ENCODE results near the gene ALAS2. TPM values are rescaled to one million over a fixed set of nuclear protein-coding genes. Genes with fewer than 3 reads are reported as not detected.

ALAS2 gene
- total and polyA plus RNA-seq, 2 experiments from 2014 or later: 0.23 TPM; not detected in 1

- peak; percentile 89 for DNase-seq (ENCODE audit: low spot score)
- Mint-ChIP-seq H3K36me3 (ENCODE audit: low read depth) (peaks cover 30% of the 10 kb centered on the region), H3K27me3 (ENCODE audit: insufficient read depth, low read depth, poor library complexity) (no peaks in the 10 kb centered on the region), H3K4me1 (peaks cover 4% of the 10 kb centered on the region; the same call in 1 of the 3 replicates), H3K4me3 (peak within 1 kb of the TSS; percentile 95), H3K27ac (peak within 1 kb of the TSS; percentile 89), H3K9me3 (no peaks in the 10 kb centered on the region; the same call in 2 of the 3 replicates)
- Histone ChIP-seq H3K4me2 (peak within 1 kb of the TSS; percentile 78), H3K27ac (ENCODE audit: low read depth) (peak within 1 kb of the TSS; percentile 36; the same call in 1 of the 2 replicates), H4K20me1 (replicated peaks; ENCODE audit: insufficient read depth) (no peaks in the 10 kb centered on the region), H3K36me3 (ENCODE audit: insufficient read depth) (no peaks in the 10 kb centered on the region), H3K79me2 (replicated peaks; ENCODE audit: insufficient read depth) (peaks cover 13% of the 10 kb centered on the region), H3K27me3 (ENCODE audit: insufficient read depth) (no peaks in the 10 kb centered on the region), H2AFZ (no peak within 1 kb of the TSS), H3F3A (replicated peaks; ENCODE audit: low read depth) (no peaks in the 10 kb centered on the region), H3K4me1 (ENCODE audit: insufficient read depth) (no peaks in the 10 kb centered on the region), H3K4me3 (peak within 1 kb of the TSS; percentile 53), H3K9me2 (ENCODE audit: insufficient read depth) (no peaks in the 10 kb centered on the region)
- peak; percentile 97 for ATAC-seq
- TF ChIP-seq POLR2AphosphoS5 (IDR thresholded peaks at IDR 0.05; ENCODE audit: low read depth): peak; percentile 55
- peak; percentile 24; the same call in 1 of the 2 replicates for TF ChIP-seq CREB1 (CRISPR knock-in tag; IDR thresholded peaks at IDR 0.05; ENCODE audit: low read depth)
- no peak for TF ChIP-seq ETS1 (IDR thresholded peaks at IDR 0.05)
Observed at GRCh38 chrX:54999717-55000598, 30.8 kb downstream of the ALAS2 start, which contains the start of gene APEX2. Gene APEX2, plus strand, starts transcription at chrX:55000363. Its CDS starts 60 bp downstream, at chrX:55000423.

GRCh38 chrX:54995621-54996020, 35.2 kb downstream of the ALAS2 start:
- ATAC-seq (no peak), DNase-seq (ENCODE audit: low spot score) (no peak)
- Mint-ChIP-seq H3K27ac (no peak overlapping the region), H3K36me3 (ENCODE audit: low read depth) (peaks cover 1% of the 10 kb centered on the region; the same call in 2 of the 3 replicates), H3K4me3 (no peak overlapping the region), H3K9me3 (no peaks in the 10 kb centered on the region; the same call in 2 of the 3 replicates), H3K4me1 (no peaks in the 10 kb centered on the region), H3K27me3 (ENCODE audit: insufficient read depth, low read depth, poor library complexity) (peaks cover 4% of the 10 kb centered on the region)
- peaks cover 2% of the 10 kb centered on the region for H3K79me2 ChIP-seq (replicated peaks; ENCODE audit: insufficient read depth)
- H3K4me2 ChIP-seq: no peak overlapping the region
- H3K36me3 ChIP-seq (ENCODE audit: insufficient read depth): no peaks in the 10 kb centered on the region
- H4K20me1 ChIP-seq (replicated peaks; ENCODE audit: insufficient read depth): no peaks in the 10 kb centered on the region
- no peaks in the 10 kb centered on the region for H3K27me3 ChIP-seq (ENCODE audit: insufficient read depth)
- TF ChIP-seq ETS1 (IDR thresholded peaks at IDR 0.05) (no peak), ZNF462 (CRISPR knock-in tag; IDR thresholded peaks at IDR 0.05) (no peak)
- H3K4me1 ChIP-seq (ENCODE audit: insufficient read depth): no peaks in the 10 kb centered on the region
- H3F3A ChIP-seq (replicated peaks; ENCODE audit: low read depth): no peaks in the 10 kb centered on the region
- H2AFZ ChIP-seq: no peak overlapping the region
- no peak overlapping the region for H3K4me3 ChIP-seq
- H3K9me2 ChIP-seq (ENCODE audit: insufficient read depth): no peaks in the 10 kb centered on the region
- H3K27ac ChIP-seq (ENCODE audit: low read depth): no peak overlapping the region
